ENCODE measurements around the gene RBBP8NL. TPM values are rescaled to one million over a fixed set of nuclear protein-coding genes. Genes with fewer than 3 reads are reported as not detected.

RBBP8NL gene
- total and polyA plus RNA-seq, 2 of the 8 experiments (the other 6 are each of a cell fraction or from before 2014, with no cell fraction given), result 0.43 to 0.48 TPM

DNA sequence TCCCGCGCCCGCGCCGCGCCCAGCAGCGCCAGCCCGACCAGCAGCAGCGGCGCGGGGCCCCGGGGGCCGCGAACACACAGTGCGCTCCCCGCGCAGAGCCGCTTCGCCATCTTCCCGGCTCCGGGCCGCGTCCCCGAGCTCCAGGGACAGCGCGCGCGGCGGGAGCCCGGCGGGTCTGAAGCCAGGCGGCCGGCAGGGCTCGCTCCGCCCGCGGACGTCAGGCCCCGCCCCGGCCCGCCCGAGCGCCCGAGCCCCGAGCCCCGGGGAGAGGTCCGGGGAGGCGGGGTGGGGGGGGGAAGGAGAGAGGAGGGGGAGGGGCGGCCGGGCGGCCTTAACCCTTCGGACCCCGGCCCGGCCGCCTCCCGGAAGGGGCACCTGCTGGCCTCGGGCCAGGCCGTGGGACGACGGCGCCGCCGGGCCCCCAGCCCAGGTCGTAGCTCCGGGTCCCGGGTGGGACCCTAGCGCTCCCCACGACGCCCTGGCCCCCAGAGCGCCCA is 60.2 kb downstream of the RBBP8NL start, which contains the start of gene LAMA5:
Gene LAMA5 (minus strand): TSS at position 177 of the 497 bp plus-strand sequence. CDS start 67 bp downstream, at position 110.
- no peak for FAIRE-seq

More for the DNA sequence above, 60.2 kb downstream of the RBBP8NL start, which contains the start of gene LAMA5:
- H2BK20ac ChIP-seq (ENCODE audit: low read length), result peak within 1 kb of the TSS; percentile 86; the same call in 1 of the 2 replicates
- peaks cover 10% of the 10 kb centered on the region for H3K79me1 ChIP-seq (ENCODE audit: low read depth, low read length)
- no peak for DNase-seq (ENCODE audit: low read depth in 1 of 2, low spot score in 2 of 2)
- ChIA-PET POLR2A (ENCODE audit: partially characterized antibody) (interaction anchor here (0.8 to 12.6 kb wide), 9 partner anchors 11 to 148 kb away, joined by 3 to 213 read pairs (median 18); partner anchors contain the start of genes ADRM1 and RPS21), CTCF (ENCODE audit: partially characterized antibody) (interaction anchor here (0.5 to 10.9 kb wide), 7 partner anchors 11 to 356 kb away, joined by 3 to 212 read pairs (median 4); partner anchors contain the start of gene RPS21)
- no peak within 1 kb of the TSS for H3K14ac ChIP-seq (ENCODE audit: insufficient read length)
- peaks cover 7 to 10% of the 10 kb centered on the region in 2 experiments for H4K20me1 ChIP-seq (replicated peaks in 1 of 2; ENCODE audit: control insufficient read depth in 1 of 2, insufficient read depth in 2 of 2, low read length in 2 of 2)
- H2AFZ ChIP-seq (ENCODE audit: low read length), result no peak within 1 kb of the TSS
- peak within 1 kb of the TSS; percentile 76 to 94 (median 77) for H3K4me3 ChIP-seq (ENCODE audit: extremely low read depth in 1 of 4, insufficient read depth in 2 of 4, low read depth in 3 of 4, low read length in 4 of 4)
- H2AK5ac ChIP-seq (ENCODE audit: low read depth, low read length), result peak within 1 kb of the TSS; percentile 58; the same call in 1 of the 2 replicates
- peak within 1 kb of the TSS; percentile 99 for H2BK5ac ChIP-seq (ENCODE audit: low read depth, low read length)
- H3K18ac ChIP-seq (ENCODE audit: extremely low read depth, low read length), result peak within 1 kb of the TSS; percentile 95
- peaks cover 11 to 40% of the 10 kb centered on the region in 2 experiments; a peak in 3 of 4 replicates for H3K79me2 ChIP-seq (ENCODE audit: control insufficient read depth in 1 of 2, insufficient read depth in 2 of 2, low read length in 2 of 2)
- H3K36me3 ChIP-seq (ENCODE audit: control insufficient read depth in 2 of 4, insufficient read depth in 4 of 4, low read length in 3 of 4), result peaks cover 0 to 2% (median under 1%) of the 10 kb centered on the region in 4 experiments; a peak in 3 of 8 replicates
- H2BK120ac ChIP-seq (replicated peaks; ENCODE audit: low read depth, low read length), result peak within 1 kb of the TSS; percentile 90
- no peak within 1 kb of the TSS for H3K23ac ChIP-seq (ENCODE audit: insufficient read length)
- H4K8ac ChIP-seq (ENCODE audit: extremely low read depth, insufficient read depth, low read length), result peak within 1 kb of the TSS; percentile 83
- peak within 1 kb of the TSS; percentile 96 for H4K5ac ChIP-seq (ENCODE audit: insufficient read length, low read depth, low read length)
- peak within 1 kb of the TSS; percentile 85 to 86 for H3K4me2 ChIP-seq (ENCODE audit: insufficient read depth in 1 of 2, low read depth in 2 of 2, low read length in 2 of 2)
- H3K23me2 ChIP-seq (ENCODE audit: low read depth, low read length), result peaks cover 13% of the 10 kb centered on the region
- H3K9ac ChIP-seq (replicated peaks in 1 of 4; ENCODE audit: extremely low read depth in 1 of 4, low read depth in 3 of 4, low read length in 3 of 4), result peak within 1 kb of the TSS; percentile 25 to 83 (median 64)
- peak within 1 kb of the TSS; percentile 90; the same call in 1 of the 2 replicates for H2BK12ac ChIP-seq (ENCODE audit: low read depth, low read length)
- H4K91ac ChIP-seq (replicated peaks; ENCODE audit: insufficient read length, low read length), result peak within 1 kb of the TSS; percentile 98
- peak within 1 kb of the TSS; percentile 92; the same call in 1 of the 2 replicates for H2BK15ac ChIP-seq (ENCODE audit: low read length)
- H3K56ac ChIP-seq (replicated peaks; ENCODE audit: insufficient read length, low read depth, low read length), result peak within 1 kb of the TSS; percentile 87
- 8% methylated on average over 7 of the region's 70 CpGs; no CpG with 5 or more reads in 1 of the 2 experiments for WGBS, 2 experiments (ENCODE audit: extremely low coverage in 1 of 2, insufficient coverage in 1 of 2, insufficient read length in 1 of 2, insufficient replicate concordance in 2 of 2, low coverage in 1 of 2, low lambda C conversion rate in 2 of 2, missing lambda C conversion rate in 1 of 2)
- TF ChIP-seq, protein P1, sequence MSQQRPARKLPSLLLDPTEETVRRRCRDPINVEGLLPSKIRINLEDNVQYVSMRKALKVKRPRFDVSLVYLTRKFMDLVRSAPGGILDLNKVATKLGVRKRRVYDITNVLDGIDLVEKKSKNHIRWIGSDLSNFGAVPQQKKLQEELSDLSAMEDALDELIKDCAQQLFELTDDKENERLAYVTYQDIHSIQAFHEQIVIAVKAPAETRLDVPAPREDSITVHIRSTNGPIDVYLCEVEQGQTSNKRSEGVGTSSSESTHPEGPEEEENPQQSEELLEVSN (IDR thresholded peaks at IDR 0.05), result no peak
- TF ChIP-seq TBP (IDR thresholded peaks at IDR 0.05; ENCODE audit: low read depth, low read length), result peak; percentile 31; the same call in 1 of the 2 replicates
- 0 out of 2 replicates have a peak, but pooled peaks have one; percentile 40 for TF ChIP-seq PHF8 (conservative IDR thresholded peaks at IDR 0.05; ENCODE audit: low read depth, low read length)
- 0 out of 2 replicates have a peak, but pooled peaks have one; percentile 30 for TF ChIP-seq RBBP5 (IDR thresholded peaks at IDR 0.05; ENCODE audit: borderline replicate concordance, low read depth, low read length)
- 0 out of 2 replicates have a peak, but pooled peaks have one; percentile 28 for TF ChIP-seq POLR2AphosphoS5 (IDR thresholded peaks at IDR 0.05; ENCODE audit: low read depth, low read length)
- TF ChIP-seq TAF1 (IDR thresholded peaks at IDR 0.05; ENCODE audit: low read depth, low read length), result peak; percentile 63
- 0 out of 2 replicates have a peak, but pooled peaks have one; percentile 19 for TF ChIP-seq YY1 (IDR thresholded peaks at IDR 0.05; ENCODE audit: low read depth, low read length)
- TF ChIP-seq EGR1 (IDR thresholded peaks at IDR 0.05; ENCODE audit: borderline replicate concordance, low read depth, low read length), result no peak
- peaks cover 15 to 71% (median 63%) of the 10 kb centered on the region in 4 experiments for H3K4me1 ChIP-seq (replicated peaks in 1 of 4; ENCODE audit: control insufficient read depth in 3 of 4, insufficient read depth in 4 of 4, low read length in 3 of 4)
- H3K4ac ChIP-seq (replicated peaks; ENCODE audit: insufficient read length, low read depth, low read length), result peak within 1 kb of the TSS; percentile 99
- no peaks in the 10 kb centered on the region for H3K9me3 ChIP-seq (ENCODE audit: insufficient read depth in 2 of 2, low read depth in 1 of 2, low read length in 1 of 2)
- H3K27ac ChIP-seq (ENCODE audit: low read depth, low read length), result peak within 1 kb of the TSS; percentile 50; the same call in 1 of the 2 replicates
- H3K27me3 ChIP-seq (replicated peaks in 1 of 4; ENCODE audit: control insufficient read depth in 3 of 4, extremely low read depth in 1 of 4, insufficient read depth in 3 of 4, low read length in 3 of 4), result no peaks in the 10 kb centered on the region

Measured in H1 (cell line).